ENCODE measurements around the gene MTERF1.

GRCh38 chr7:91883676-91884362, 3.3 kb upstream of the MTERF1 start:
- TF ChIP-seq CTCF (conservative IDR thresholded peaks at IDR 0.05; ENCODE audit: low read depth, low read length) (no peak), EZH2 (IDR thresholded peaks at IDR 0.05; ENCODE audit: low read length, unreplicated experiment) (no peak)

Data from PC-3 (cell line).